SK-N-SH (cell line): Measurements from ENCODE around the gene B3GNT7. TPM values are rescaled to one million over a fixed set of nuclear protein-coding genes. Genes with fewer than 3 reads are reported as not detected.

ENCODE experiments used
- CTCF ChIA-PET: fragments of 300-600, 350-600 bp; formaldehyde crosslinking; extraction: SDS; loops from one replicate; lab custom pipeline; 2021; lab: Yijun Ruan, JAX
- POLR2A ChIA-PET: fragments of 350-600 bp; sonication (Branson Sonifier 250); formaldehyde crosslinking; extraction: SDS; loops from one replicate; lab custom pipeline; 2020; ENCODE audit warnings: antibody characterized with exemption, inconsistent platforms; lab: Yijun Ruan, JAX
- DNase-seq: peaks from one replicate; pipeline ENCODE4 v3.0.0; 2012
- H2AFZ ChIP-seq: fragments of 200-600 bp; sonication (generic); 2 replicates; pipeline ENCODE4 v1.8.1; 2016; ENCODE audit warnings: antibody characterized with exemption, mild to moderate bottlenecking, low read depth
- H3F3A ChIP-seq: fragments of 200-600 bp; sonication (generic); replicated peaks from 2 replicates; pipeline ENCODE3; 2016; ENCODE audit warnings: antibody characterized with exemption, mild to moderate bottlenecking; ENCODE audit not compliant: insufficient read depth
- H3K27ac ChIP-seq, 2 experiments: fragments of 200-500 bp in 1 of 2; fragments of 200-600 bp in 1 of 2; sonication (Bioruptor generic) in 1 of 2; sonication (generic), shearing (Covaris generic) in 1 of 2; 2 replicates each; pipeline versions ENCODE4 v1.5.1 to v1.6.1; 2014 to 2016; ENCODE audit warnings: low read depth in 2 of 2, inconsistent platforms in 1 of 2, low read length in 1 of 2, mild to moderate bottlenecking in 1 of 2, mixed read lengths in 1 of 2
- H3K27me3 ChIP-seq: fragments of 200-600 bp; sonication (generic), shearing (Covaris generic); 2 replicates; pipeline ENCODE4 v1.6.1; 2016; ENCODE audit warnings: mixed run types; ENCODE audit not compliant: insufficient read depth
- H3K36me3 ChIP-seq, 2 experiments: fragments of 200-500 bp in 1 of 2; fragments of 200-600 bp in 1 of 2; sonication (Bioruptor generic) in 1 of 2; sonication (generic) in 1 of 2; replicated peaks in 1 of 2; 2 replicates each; pipeline versions ENCODE3 to v1.5.1; 2014 to 2016; ENCODE audit warnings: low read length in 1 of 2, mild to moderate bottlenecking in 1 of 2; ENCODE audit not compliant: insufficient read depth in 2 of 2, control insufficient read depth in 1 of 2
- H3K4me1 ChIP-seq, 2 experiments: fragments of 200-500 bp in 1 of 2; fragments of 200-600 bp in 1 of 2; sonication (Bioruptor generic) in 1 of 2; sonication (generic), shearing (Covaris generic) in 1 of 2; 2 replicates each; pipeline versions ENCODE4 v1.5.1 to v1.6.1; 2014 to 2016; ENCODE audit warnings: low read depth in 1 of 2, low read length in 1 of 2, mixed run types in 1 of 2; ENCODE audit not compliant: insufficient read depth in 2 of 2, control insufficient read depth in 1 of 2
- H3K4me2 ChIP-seq: fragments of 200-600 bp; sonication (generic), shearing (Covaris generic); 2 replicates; pipeline ENCODE4 v1.6.1; 2017; ENCODE audit warnings: mixed run types
- H3K4me3 ChIP-seq, 2 experiments: fragments of 200-500 bp in 1 of 2; fragments of 200-600 bp in 1 of 2; sonication (Bioruptor generic) in 1 of 2; sonication (generic), shearing (Covaris generic) in 1 of 2; 2 replicates each; pipeline versions ENCODE4 v1.5.1 to v1.8.1; 2014 to 2016; ENCODE audit warnings: low read depth in 2 of 2, inconsistent platforms in 1 of 2, low read length in 1 of 2, mild to moderate bottlenecking in 1 of 2, mixed read lengths in 1 of 2, moderate library complexity in 1 of 2
- H3K79me2 ChIP-seq: fragments of 200-600 bp; sonication (generic); 2 replicates; pipeline ENCODE4 v1.8.1; 2017; ENCODE audit warnings: mild to moderate bottlenecking; ENCODE audit not compliant: insufficient read depth
- H3K9ac ChIP-seq: fragments of 200-600 bp; sonication (generic); 2 replicates; pipeline ENCODE4 v1.6.1; 2017; ENCODE audit warnings: mixed run types
- H3K9me2 ChIP-seq: fragments of 200-600 bp; sonication (generic); 2 replicates; pipeline ENCODE4 v1.6.1; 2017; ENCODE audit warnings: mixed run types
- H3K9me3 ChIP-seq: fragments of 200-600 bp; sonication (generic); 2 replicates; pipeline ENCODE4 v1.6.1; 2017; ENCODE audit warnings: mixed run types, mild to moderate bottlenecking, moderate library complexity
- H4K20me1 ChIP-seq: fragments of 200-600 bp; sonication (generic); 2 replicates; pipeline ENCODE4 v1.6.1; 2017; ENCODE audit warnings: mild to moderate bottlenecking, mixed run types; ENCODE audit not compliant: insufficient read depth
- EP300 ChIP-seq, 2 experiments: IDR thresholded peaks; 2 replicates each; pipeline versions ENCODE4 v1.4.0 to v1.6.1; 2012; ENCODE audit warnings: borderline replicate concordance in 1 of 2, low read depth in 1 of 2, low read length in 1 of 2
- FOXM1 ChIP-seq: IDR thresholded peaks from 2 replicates; pipeline ENCODE4 v1.4.0; 2012; ENCODE audit warnings: low read depth, mild to moderate bottlenecking
- GABPA ChIP-seq: IDR thresholded peaks from 2 replicates; pipeline ENCODE4 v1.4.0; 2012; ENCODE audit warnings: low read depth, mild to moderate bottlenecking
- NFIC ChIP-seq: IDR thresholded peaks from 2 replicates; pipeline ENCODE4 v1.4.0; 2012; ENCODE audit warnings: borderline replicate concordance
- NRF1 ChIP-seq: IDR thresholded peaks from 2 replicates; pipeline ENCODE4 v1.6.1; 2012; ENCODE audit warnings: low read depth, mild to moderate bottlenecking, low read length
- POLR2AphosphoS5 ChIP-seq: IDR thresholded peaks from 2 replicates; pipeline ENCODE4 v1.6.1; 2012; ENCODE audit warnings: low read depth, low read length
- RCOR1 ChIP-seq: fragments of 150-350 bp; IDR thresholded peaks from 2 replicates; pipeline ENCODE4 v1.6.1; 2017; ENCODE audit warnings: antibody characterized with exemption, low read length
- TCF12 ChIP-seq: IDR thresholded peaks from 2 replicates; pipeline ENCODE4 v1.4.0; 2012
- TEAD4 ChIP-seq: IDR thresholded peaks from 2 replicates; pipeline ENCODE4 v1.4.0; 2012; ENCODE audit warnings: mild to moderate bottlenecking, borderline replicate concordance; ENCODE audit not compliant: insufficient read depth
- YY1 ChIP-seq: IDR thresholded peaks from 2 replicates; pipeline ENCODE4 v1.4.0; 2012; ENCODE audit warnings: low read depth, mild to moderate bottlenecking
- WGBS: methylation state at CpG from one replicate; pipeline ENCODE4 v1.1.6; 2017; ENCODE audit warnings: low lambda C conversion rate; 5-methylcytosine and 5-hydroxymethylcytosine counted together
- polyA plus RNA-seq, 3 experiments: library from polyadenylated mRNA; depleted of rRNA; stranded (reverse); fragments of >200 nt; gene quantifications; 2 replicates each; pipeline ENCODE4 v1.2.3, GENCODE V29; 2012
- TF ChIP-seq, protein P1 (sequence below): IDR thresholded peaks from 2 replicates; pipeline ENCODE4 v1.4.0; 2012; ENCODE audit warnings: low read depth, borderline replicate concordance
- TF ChIP-seq, protein P2 (sequence below): fragments of 150-350 bp; IDR thresholded peaks from 2 replicates; pipeline ENCODE4 v1.6.1; 2017; ENCODE audit warnings: antibody characterized with exemption, low read length, low read depth, borderline replicate concordance
- TF ChIP-seq, protein P3 (sequence below): IDR thresholded peaks from 2 replicates; pipeline ENCODE4 v1.6.1; 2012; ENCODE audit warnings: mild to moderate bottlenecking, low read depth, low read length, moderate library complexity
- TF ChIP-seq, protein P4 (sequence below): IDR thresholded peaks from 2 replicates; pipeline ENCODE4; 2012

B3GNT7 gene
- polyA plus RNA-seq, 1 of the 3 experiments (the other 2 are of a cell fraction), result 0.12 TPM

DNA sequence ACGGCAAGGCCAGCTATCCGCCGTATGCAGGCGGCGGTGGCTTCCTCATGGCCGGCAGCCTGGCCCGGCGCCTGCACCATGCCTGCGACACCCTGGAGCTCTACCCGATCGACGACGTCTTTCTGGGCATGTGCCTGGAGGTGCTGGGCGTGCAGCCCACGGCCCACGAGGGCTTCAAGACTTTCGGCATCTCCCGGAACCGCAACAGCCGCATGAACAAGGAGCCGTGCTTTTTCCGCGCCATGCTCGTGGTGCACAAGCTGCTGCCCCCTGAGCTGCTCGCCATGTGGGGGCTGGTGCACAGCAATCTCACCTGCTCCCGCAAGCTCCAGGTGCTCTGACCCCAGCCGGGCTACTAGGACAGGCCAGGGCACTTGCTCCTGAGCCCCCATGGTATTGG, 3.1 kb downstream of the B3GNT7 start:
- H3K36me3 ChIP-seq, result no peaks in the 10 kb centered on the region
- H3K9me2 ChIP-seq, result no peaks in the 10 kb centered on the region
- no peaks in the 10 kb centered on the region for H3K79me2 ChIP-seq
- H3K4me2 ChIP-seq, result no peak overlapping the region
- H3K4me3 ChIP-seq, result no peak overlapping the region
- no peaks in the 10 kb centered on the region for H4K20me1 ChIP-seq
- no peak overlapping the region for H2AFZ ChIP-seq
- peaks cover 0 to 20% of the 10 kb centered on the region in 2 experiments; a peak in 1 of 4 replicates for H3K4me1 ChIP-seq
- H3K27ac ChIP-seq, result no peak overlapping the region
- CTCF ChIA-PET, result interaction anchor here (0.8 to 5.4 kb wide), 4 partner anchors 12 to 171 kb away, joined by 3 to 54 read pairs (median 26); no protein-coding TSS in a partner anchor
- no peaks in the 10 kb centered on the region for H3F3A ChIP-seq
- TF ChIP-seq, protein P1, sequence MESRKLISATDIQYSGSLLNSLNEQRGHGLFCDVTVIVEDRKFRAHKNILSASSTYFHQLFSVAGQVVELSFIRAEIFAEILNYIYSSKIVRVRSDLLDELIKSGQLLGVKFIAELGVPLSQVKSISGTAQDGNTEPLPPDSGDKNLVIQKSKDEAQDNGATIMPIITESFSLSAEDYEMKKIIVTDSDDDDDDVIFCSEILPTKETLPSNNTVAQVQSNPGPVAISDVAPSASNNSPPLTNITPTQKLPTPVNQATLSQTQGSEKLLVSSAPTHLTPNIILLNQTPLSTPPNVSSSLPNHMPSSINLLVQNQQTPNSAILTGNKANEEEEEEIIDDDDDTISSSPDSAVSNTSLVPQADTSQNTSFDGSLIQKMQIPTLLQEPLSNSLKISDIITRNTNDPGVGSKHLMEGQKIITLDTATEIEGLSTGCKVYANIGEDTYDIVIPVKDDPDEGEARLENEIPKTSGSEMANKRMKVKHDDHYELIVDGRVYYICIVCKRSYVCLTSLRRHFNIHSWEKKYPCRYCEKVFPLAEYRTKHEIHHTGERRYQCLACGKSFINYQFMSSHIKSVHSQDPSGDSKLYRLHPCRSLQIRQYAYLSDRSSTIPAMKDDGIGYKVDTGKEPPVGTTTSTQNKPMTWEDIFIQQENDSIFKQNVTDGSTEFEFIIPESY, result no peak
- TF ChIP-seq EP300 (IDR thresholded peaks at IDR 0.05; ENCODE audit: borderline replicate concordance in 1 of 2, low read depth in 1 of 2, low read length in 1 of 2) (no peak), TEAD4 (no peak), RCOR1 (no peak), POLR2AphosphoS5 (no peak), NFIC (no peak), NRF1 (no peak), FOXM1 (no peak)
- H3K27me3 ChIP-seq, result no peaks in the 10 kb centered on the region
- POLR2A ChIA-PET, result no interaction called here
- H3K9ac ChIP-seq, result no peak overlapping the region
- H3K9me3 ChIP-seq, result no peaks in the 10 kb centered on the region
- no peak for DNase-seq
- 100% methylated on average over 5 of the region's 27 CpGs for WGBS

DNA sequence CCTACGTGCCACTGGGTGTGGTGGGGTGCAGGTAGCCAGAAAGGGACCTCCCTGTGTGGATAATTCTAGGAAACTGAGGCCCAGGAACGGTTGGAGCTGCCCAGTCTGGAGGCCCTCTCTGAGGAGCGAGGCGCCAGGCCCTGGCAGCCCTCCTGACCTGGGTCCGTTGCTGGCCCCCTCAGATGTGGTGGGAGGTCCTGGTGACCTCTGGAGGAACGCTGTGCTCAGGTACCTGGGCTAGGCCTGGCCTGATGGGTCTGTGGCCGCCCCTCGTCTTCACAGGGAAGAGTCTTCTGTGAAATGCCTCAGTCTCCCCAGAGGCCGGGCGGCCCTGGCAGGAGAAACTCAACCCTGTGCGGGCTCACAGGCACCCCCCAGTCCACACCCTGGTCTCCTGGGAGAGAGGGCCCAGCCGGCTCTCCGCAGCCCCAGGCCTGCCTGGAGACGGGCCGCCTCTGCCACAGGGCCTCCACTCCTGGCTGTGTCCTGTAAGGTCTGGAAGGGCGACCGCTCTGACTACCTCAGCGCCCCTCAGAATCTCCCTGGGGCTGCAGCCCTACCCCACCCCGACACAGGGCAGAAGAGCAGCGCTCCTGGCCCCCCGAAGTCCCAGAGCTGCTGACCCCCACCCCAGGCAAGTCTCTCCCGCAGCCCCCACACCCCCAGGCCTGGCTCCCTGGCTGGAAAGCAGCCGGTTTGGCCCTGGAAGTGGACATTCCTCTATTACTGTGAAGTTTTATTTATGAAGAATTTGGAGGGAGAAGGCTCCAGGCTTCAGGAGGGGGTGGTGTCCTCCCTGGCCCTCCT, 3.7 kb downstream of the B3GNT7 start:
- H3K9me2 ChIP-seq, result no peaks in the 10 kb centered on the region
- H3K9ac ChIP-seq, result no peak overlapping the region
- H3K4me3 ChIP-seq, result no peak overlapping the region
- 90% methylated on average over 11 of the region's 23 CpGs for WGBS
- no peaks in the 10 kb centered on the region for H3K79me2 ChIP-seq
- DNase-seq, result peak; percentile 44
- no peaks in the 10 kb centered on the region for H3K36me3 ChIP-seq
- no peaks in the 10 kb centered on the region for H3K9me3 ChIP-seq
- no peaks in the 10 kb centered on the region for H4K20me1 ChIP-seq
- no peaks in the 10 kb centered on the region for H3F3A ChIP-seq
- no peaks in the 10 kb centered on the region for H3K27me3 ChIP-seq
- H3K4me2 ChIP-seq, result no peak overlapping the region
- H3K4me1 ChIP-seq, result peaks cover 0 to 20% of the 10 kb centered on the region in 2 experiments; a peak in 1 of 4 replicates
- ChIA-PET POLR2A (interaction anchor here (1.2 kb wide), 1 partner anchor 34 kb away, joined by 9 read pairs; no protein-coding TSS in a partner anchor), CTCF (interaction anchor here (0.6 to 5.4 kb wide), 13 partner anchors 10 to 296 kb away, joined by 3 to 54 read pairs (median 6); no protein-coding TSS in a partner anchor)
- TF ChIP-seq, protein P2, sequence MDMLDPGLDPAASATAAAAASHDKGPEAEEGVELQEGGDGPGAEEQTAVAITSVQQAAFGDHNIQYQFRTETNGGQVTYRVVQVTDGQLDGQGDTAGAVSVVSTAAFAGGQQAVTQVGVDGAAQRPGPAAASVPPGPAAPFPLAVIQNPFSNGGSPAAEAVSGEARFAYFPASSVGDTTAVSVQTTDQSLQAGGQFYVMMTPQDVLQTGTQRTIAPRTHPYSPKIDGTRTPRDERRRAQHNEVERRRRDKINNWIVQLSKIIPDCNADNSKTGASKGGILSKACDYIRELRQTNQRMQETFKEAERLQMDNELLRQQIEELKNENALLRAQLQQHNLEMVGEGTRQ, result no peak
- TF ChIP-seq, protein P3, sequence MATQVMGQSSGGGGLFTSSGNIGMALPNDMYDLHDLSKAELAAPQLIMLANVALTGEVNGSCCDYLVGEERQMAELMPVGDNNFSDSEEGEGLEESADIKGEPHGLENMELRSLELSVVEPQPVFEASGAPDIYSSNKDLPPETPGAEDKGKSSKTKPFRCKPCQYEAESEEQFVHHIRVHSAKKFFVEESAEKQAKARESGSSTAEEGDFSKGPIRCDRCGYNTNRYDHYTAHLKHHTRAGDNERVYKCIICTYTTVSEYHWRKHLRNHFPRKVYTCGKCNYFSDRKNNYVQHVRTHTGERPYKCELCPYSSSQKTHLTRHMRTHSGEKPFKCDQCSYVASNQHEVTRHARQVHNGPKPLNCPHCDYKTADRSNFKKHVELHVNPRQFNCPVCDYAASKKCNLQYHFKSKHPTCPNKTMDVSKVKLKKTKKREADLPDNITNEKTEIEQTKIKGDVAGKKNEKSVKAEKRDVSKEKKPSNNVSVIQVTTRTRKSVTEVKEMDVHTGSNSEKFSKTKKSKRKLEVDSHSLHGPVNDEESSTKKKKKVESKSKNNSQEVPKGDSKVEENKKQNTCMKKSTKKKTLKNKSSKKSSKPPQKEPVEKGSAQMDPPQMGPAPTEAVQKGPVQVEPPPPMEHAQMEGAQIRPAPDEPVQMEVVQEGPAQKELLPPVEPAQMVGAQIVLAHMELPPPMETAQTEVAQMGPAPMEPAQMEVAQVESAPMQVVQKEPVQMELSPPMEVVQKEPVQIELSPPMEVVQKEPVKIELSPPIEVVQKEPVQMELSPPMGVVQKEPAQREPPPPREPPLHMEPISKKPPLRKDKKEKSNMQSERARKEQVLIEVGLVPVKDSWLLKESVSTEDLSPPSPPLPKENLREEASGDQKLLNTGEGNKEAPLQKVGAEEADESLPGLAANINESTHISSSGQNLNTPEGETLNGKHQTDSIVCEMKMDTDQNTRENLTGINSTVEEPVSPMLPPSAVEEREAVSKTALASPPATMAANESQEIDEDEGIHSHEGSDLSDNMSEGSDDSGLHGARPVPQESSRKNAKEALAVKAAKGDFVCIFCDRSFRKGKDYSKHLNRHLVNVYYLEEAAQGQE, result no peak
- no peak for TF ChIP-seq EP300 (IDR thresholded peaks at IDR 0.05; ENCODE audit: borderline replicate concordance in 1 of 2, low read depth in 1 of 2, low read length in 1 of 2)
- TF ChIP-seq YY1, result no peak
- no peak for TF ChIP-seq GABPA
- TF ChIP-seq, protein P4, sequence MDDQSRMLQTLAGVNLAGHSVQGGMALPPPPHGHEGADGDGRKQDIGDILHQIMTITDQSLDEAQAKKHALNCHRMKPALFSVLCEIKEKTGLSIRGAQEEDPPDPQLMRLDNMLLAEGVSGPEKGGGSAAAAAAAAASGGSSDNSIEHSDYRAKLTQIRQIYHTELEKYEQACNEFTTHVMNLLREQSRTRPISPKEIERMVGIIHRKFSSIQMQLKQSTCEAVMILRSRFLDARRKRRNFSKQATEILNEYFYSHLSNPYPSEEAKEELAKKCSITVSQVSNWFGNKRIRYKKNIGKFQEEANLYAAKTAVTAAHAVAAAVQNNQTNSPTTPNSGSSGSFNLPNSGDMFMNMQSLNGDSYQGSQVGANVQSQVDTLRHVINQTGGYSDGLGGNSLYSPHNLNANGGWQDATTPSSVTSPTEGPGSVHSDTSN, result no peak
- TF ChIP-seq, protein P1, result no peak
- TF ChIP-seq TCF12, result no peak
- no peak for TF ChIP-seq TEAD4
- no peak overlapping the region for H2AFZ ChIP-seq
- H3K27ac ChIP-seq, result peak overlapping the region in 1 of 2 experiments; percentile 72; a peak in 1 of 4 replicates
